ENCODE data around the gene CEACAM1. TPM values are rescaled to one million over a fixed set of nuclear protein-coding genes. Genes with fewer than 3 reads are reported as not detected.
A peak's percentile ranks its signal among the peaks of the same experiment; 100 is the strongest.

The CEACAM1 gene
- total RNA-seq, 1 experiment from 2014 or later, result 0.95 TPM

- TF ChIP-seq EZH2 (IDR thresholded peaks at IDR 0.05; ENCODE audit: low read length, unreplicated experiment), result no peak
- TF ChIP-seq EZH2phosphoT487 (IDR thresholded peaks at IDR 0.05; ENCODE audit: borderline replicate concordance, low read length), result no peak
- no peak for TF ChIP-seq CTCF (conservative IDR thresholded peaks at IDR 0.05; ENCODE audit: low read depth, low read length)
- intact Hi-C loops (cut with micrococcal nuclease), result no loop called here
- Histone ChIP-seq H3K27ac (ENCODE audit: low read length) (no peak overlapping the region), H3K27me3 (ENCODE audit: low read length) (no peaks in the 10 kb centered on the region), H3K4me1 (ENCODE audit: insufficient read depth, low read length) (peaks cover 2% of the 10 kb centered on the region), H4K20me1 (ENCODE audit: low read length) (no peaks in the 10 kb centered on the region), H3K36me3 (ENCODE audit: low read depth, low read length) (no peaks in the 10 kb centered on the region), H3K79me2 (ENCODE audit: low read length) (no peaks in the 10 kb centered on the region), H3K9me2 (replicated peaks; ENCODE audit: low read length) (no peaks in the 10 kb centered on the region), H2AFZ (ENCODE audit: low read length) (no peak overlapping the region), H3K9ac (ENCODE audit: low read length) (no peak overlapping the region), H3F3A (ENCODE audit: low read length, unreplicated experiment) (no peaks in the 10 kb centered on the region), H3K9me3 (ENCODE audit: low read length) (no peaks in the 10 kb centered on the region), H3K4me3 (ENCODE audit: low read length) (no peak overlapping the region), H3K4me2 (ENCODE audit: low read length) (no peak overlapping the region)
- ATAC-seq (no peak), DNase-seq (no peak)
- BruUV-seq (replicated peaks), result no TSS peak
- CTCF ChIA-PET, result no interaction called here
- POLR2A ChIA-PET (ENCODE audit: unreplicated experiment), result no interaction called here
These were observed 34.0 kb downstream of the CEACAM1 start for GRCh38 chr19:42494321-42494720.

- Histone ChIP-seq H3K36me3 (ENCODE audit: low read depth, low read length) (no peaks in the 10 kb centered on the region), H3F3A (ENCODE audit: low read length, unreplicated experiment) (no peaks in the 10 kb centered on the region), H3K4me2 (ENCODE audit: low read length) (peak overlapping the region; percentile 47), H3K9ac (ENCODE audit: low read length) (no peak overlapping the region), H3K9me2 (replicated peaks; ENCODE audit: low read length) (no peaks in the 10 kb centered on the region), H2AFZ (ENCODE audit: low read length) (no peak overlapping the region), H3K4me3 (ENCODE audit: low read length) (no peak overlapping the region), H4K20me1 (ENCODE audit: low read length) (no peaks in the 10 kb centered on the region), H3K4me1 (ENCODE audit: insufficient read depth, low read length) (peaks cover 15% of the 10 kb centered on the region), H3K9me3 (ENCODE audit: low read length) (no peaks in the 10 kb centered on the region), H3K79me2 (ENCODE audit: low read length) (no peaks in the 10 kb centered on the region), H3K27me3 (ENCODE audit: low read length) (no peaks in the 10 kb centered on the region), H3K27ac (ENCODE audit: low read length) (peak overlapping the region; percentile 42; the same call in 1 of the 2 replicates)
- peak; percentile 82 for ATAC-seq
- POLR2A ChIA-PET (ENCODE audit: unreplicated experiment), result no interaction called here
- BruUV-seq (replicated peaks), result no TSS peak
- TF ChIP-seq EZH2 (IDR thresholded peaks at IDR 0.05; ENCODE audit: low read length, unreplicated experiment) (no peak), EZH2phosphoT487 (IDR thresholded peaks at IDR 0.05; ENCODE audit: borderline replicate concordance, low read length) (no peak), CTCF (conservative IDR thresholded peaks at IDR 0.05; ENCODE audit: low read depth, low read length) (no peak)
- CTCF ChIA-PET, result no interaction called here
- peak; percentile 71 for DNase-seq
- intact Hi-C loops (cut with micrococcal nuclease), result no loop called here
These were observed 39.3 kb downstream of the CEACAM1 start for GRCh38 chr19:42488783-42489521.

GRCh38 chr19:42487798-42488178, 40.5 kb downstream of the CEACAM1 start:
- Histone ChIP-seq H3K4me2 (ENCODE audit: low read length) (no peak overlapping the region), H3K9me2 (replicated peaks; ENCODE audit: low read length) (no peaks in the 10 kb centered on the region), H3K9me3 (ENCODE audit: low read length) (no peaks in the 10 kb centered on the region), H3F3A (ENCODE audit: low read length, unreplicated experiment) (no peaks in the 10 kb centered on the region), H3K4me3 (ENCODE audit: low read length) (no peak overlapping the region), H3K27me3 (ENCODE audit: low read length) (no peaks in the 10 kb centered on the region), H3K36me3 (ENCODE audit: low read depth, low read length) (no peaks in the 10 kb centered on the region), H4K20me1 (ENCODE audit: low read length) (no peaks in the 10 kb centered on the region), H3K27ac (ENCODE audit: low read length) (no peak overlapping the region), H3K9ac (ENCODE audit: low read length) (no peak overlapping the region), H2AFZ (ENCODE audit: low read length) (no peak overlapping the region), H3K4me1 (ENCODE audit: insufficient read depth, low read length) (peaks cover 15% of the 10 kb centered on the region), H3K79me2 (ENCODE audit: low read length) (no peaks in the 10 kb centered on the region)
- no TSS peak for BruUV-seq (replicated peaks)
- CTCF ChIA-PET, result no interaction called here
- no peak for TF ChIP-seq EZH2phosphoT487 (IDR thresholded peaks at IDR 0.05; ENCODE audit: borderline replicate concordance, low read length)
- TF ChIP-seq CTCF (conservative IDR thresholded peaks at IDR 0.05; ENCODE audit: low read depth, low read length), result no peak
- TF ChIP-seq EZH2 (IDR thresholded peaks at IDR 0.05; ENCODE audit: low read length, unreplicated experiment), result no peak
- POLR2A ChIA-PET (ENCODE audit: unreplicated experiment), result no interaction called here
- intact Hi-C loops (cut with micrococcal nuclease), result no loop called here
- DNase-seq (no peak), ATAC-seq (no peak)
